GM23248 (cell line): ENCODE measurements around the gene OPCML.

Source experiments
- EZH2 ChIP-seq: fragments of 200-600 bp; sonication (generic); IDR thresholded peaks from 2 replicates; pipeline ENCODE4 v1.6.1; 2018; ENCODE audit warnings: antibody characterized with exemption, mild to moderate bottlenecking; ENCODE audit not compliant: insufficient read depth, poor library complexity, severe bottlenecking
- EZH2phosphoT487 ChIP-seq: fragments of 200-600 bp; sonication (generic); IDR thresholded peaks from 2 replicates; pipeline ENCODE4 v1.6.1; 2018; ENCODE audit warnings: antibody characterized with exemption, moderate library complexity, mild to moderate bottlenecking, low read depth; ENCODE audit not compliant: insufficient read depth

DNA sequence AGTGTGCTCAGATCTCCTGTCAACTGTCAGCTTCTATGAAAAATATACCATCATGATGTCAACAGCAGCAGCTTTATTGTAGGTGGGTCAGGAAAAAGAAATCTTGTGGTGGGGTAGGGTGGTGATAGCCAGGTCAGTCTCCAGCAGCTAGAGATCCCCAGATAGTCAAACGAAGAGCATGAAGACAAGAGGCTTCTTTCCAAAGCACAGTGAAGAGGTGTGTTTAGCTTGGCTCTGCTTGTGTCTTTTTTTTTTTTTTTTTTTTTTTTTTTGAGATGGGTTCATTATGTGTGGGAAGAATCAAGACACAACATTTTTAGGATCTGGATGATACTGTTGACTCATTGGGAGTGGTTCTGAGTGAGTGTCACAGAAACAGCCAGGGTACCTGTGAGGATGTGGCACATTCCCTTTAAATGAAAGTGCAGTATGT lies 1086.4 kb downstream of the OPCML start:
- TF ChIP-seq EZH2 (no peak), EZH2phosphoT487 (no peak)
